OCI-LY1 (cell line): ENCODE results near the gene ETV6.

ENCODE experiments used
- EZH2 ChIP-seq: fragments of 200-600 bp; sonication (generic), shearing (Covaris generic); IDR thresholded peaks from 2 replicates; pipeline ENCODE4 v1.8.0; 2017; ENCODE audit warnings: borderline replicate concordance, mixed run types, mild to moderate bottlenecking, antibody characterized with exemption, low read length, moderate library complexity, mixed read lengths
- TF ChIP-seq, protein P1 (sequence below): fragments of 200-600 bp; sonication (generic), shearing (Covaris generic); IDR thresholded peaks from 2 replicates; pipeline ENCODE4 v1.5.1; 2017; ENCODE audit warnings: mild to moderate bottlenecking, antibody characterized with exemption, low read length, moderate library complexity, mixed read lengths

DNA sequence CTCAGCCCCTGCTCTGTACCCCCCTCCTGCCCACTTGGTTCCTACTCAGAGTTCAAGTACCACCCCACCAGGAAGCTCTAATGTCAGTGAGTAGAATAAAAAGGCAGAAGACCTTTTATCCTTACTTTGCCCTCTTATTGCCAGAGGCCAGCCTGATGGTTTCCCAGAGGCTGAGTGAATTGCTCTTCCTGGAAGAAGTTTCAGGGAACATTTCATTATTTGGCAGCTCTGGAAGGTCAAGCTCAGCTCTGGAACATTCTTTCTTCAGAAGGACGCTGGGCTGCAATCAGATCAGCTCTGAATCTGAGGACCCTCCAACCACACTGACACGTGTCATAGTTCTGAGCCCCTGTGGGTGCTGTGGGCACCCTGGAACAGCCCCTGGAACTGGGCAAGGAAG, 188.9 kb downstream of the ETV6 start:
- TF ChIP-seq, protein P1, sequence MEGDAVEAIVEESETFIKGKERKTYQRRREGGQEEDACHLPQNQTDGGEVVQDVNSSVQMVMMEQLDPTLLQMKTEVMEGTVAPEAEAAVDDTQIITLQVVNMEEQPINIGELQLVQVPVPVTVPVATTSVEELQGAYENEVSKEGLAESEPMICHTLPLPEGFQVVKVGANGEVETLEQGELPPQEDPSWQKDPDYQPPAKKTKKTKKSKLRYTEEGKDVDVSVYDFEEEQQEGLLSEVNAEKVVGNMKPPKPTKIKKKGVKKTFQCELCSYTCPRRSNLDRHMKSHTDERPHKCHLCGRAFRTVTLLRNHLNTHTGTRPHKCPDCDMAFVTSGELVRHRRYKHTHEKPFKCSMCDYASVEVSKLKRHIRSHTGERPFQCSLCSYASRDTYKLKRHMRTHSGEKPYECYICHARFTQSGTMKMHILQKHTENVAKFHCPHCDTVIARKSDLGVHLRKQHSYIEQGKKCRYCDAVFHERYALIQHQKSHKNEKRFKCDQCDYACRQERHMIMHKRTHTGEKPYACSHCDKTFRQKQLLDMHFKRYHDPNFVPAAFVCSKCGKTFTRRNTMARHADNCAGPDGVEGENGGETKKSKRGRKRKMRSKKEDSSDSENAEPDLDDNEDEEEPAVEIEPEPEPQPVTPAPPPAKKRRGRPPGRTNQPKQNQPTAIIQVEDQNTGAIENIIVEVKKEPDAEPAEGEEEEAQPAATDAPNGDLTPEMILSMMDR = no peak
- TF ChIP-seq EZH2 = no peak
